Bronchus fibroblast of lung (primary cell): ENCODE measurements around the gene ANKRD30A. TPM values are rescaled to one million over a fixed set of nuclear protein-coding genes. Genes with fewer than 3 reads are reported as not detected.

Experiments used
- total RNA-seq: library from RNA; depleted of rRNA; stranded (reverse); fragments of >200 nt; gene quantifications from 2 replicates; pipeline ENCODE4 v1.2.3, GENCODE V29; 2015

Gene ANKRD30A, protein sequence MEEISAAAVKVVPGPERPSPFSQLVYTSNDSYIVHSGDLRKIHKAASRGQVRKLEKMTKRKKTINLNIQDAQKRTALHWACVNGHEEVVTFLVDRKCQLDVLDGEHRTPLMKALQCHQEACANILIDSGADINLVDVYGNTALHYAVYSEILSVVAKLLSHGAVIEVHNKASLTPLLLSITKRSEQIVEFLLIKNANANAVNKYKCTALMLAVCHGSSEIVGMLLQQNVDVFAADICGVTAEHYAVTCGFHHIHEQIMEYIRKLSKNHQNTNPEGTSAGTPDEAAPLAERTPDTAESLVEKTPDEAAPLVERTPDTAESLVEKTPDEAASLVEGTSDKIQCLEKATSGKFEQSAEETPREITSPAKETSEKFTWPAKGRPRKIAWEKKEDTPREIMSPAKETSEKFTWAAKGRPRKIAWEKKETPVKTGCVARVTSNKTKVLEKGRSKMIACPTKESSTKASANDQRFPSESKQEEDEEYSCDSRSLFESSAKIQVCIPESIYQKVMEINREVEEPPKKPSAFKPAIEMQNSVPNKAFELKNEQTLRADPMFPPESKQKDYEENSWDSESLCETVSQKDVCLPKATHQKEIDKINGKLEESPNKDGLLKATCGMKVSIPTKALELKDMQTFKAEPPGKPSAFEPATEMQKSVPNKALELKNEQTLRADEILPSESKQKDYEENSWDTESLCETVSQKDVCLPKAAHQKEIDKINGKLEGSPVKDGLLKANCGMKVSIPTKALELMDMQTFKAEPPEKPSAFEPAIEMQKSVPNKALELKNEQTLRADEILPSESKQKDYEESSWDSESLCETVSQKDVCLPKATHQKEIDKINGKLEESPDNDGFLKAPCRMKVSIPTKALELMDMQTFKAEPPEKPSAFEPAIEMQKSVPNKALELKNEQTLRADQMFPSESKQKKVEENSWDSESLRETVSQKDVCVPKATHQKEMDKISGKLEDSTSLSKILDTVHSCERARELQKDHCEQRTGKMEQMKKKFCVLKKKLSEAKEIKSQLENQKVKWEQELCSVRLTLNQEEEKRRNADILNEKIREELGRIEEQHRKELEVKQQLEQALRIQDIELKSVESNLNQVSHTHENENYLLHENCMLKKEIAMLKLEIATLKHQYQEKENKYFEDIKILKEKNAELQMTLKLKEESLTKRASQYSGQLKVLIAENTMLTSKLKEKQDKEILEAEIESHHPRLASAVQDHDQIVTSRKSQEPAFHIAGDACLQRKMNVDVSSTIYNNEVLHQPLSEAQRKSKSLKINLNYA (N-terminal part only)
- total RNA-seq: not detected in 2 replicates

DNA sequence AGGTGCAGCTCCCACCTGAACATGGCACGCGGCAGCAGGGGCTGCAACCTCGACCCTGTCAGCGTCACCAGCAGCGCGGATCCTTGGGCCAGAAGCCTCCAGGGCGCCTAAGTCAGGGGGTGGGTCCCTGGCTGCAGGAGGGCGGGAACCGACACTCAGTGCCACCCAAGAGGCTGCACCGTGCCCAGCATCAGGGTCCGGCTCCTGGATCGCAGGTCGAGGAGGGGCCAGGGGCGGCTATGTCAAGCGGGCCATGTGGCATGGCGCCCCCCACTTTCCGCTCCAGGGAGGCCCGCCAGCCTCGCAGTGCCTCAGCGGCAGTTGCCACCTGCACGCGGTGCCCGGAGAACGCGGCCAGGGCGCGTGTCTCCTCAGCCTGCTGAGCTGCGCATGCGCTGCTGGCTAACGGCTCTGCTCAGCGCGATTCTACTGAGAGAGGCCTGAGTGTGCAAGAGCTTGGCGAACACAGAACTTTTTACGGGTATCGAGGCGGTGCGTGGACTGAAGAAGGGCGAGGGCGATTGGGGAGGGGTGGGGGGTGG, at the start of gene ANKRD30A:
TSS of gene ANKRD30A (plus strand) at position 408 of the 542 bp plus-strand sequence. CDS start 190 bp downstream, outside the sequence.

